VCaP (cell line): ENCODE measurements around the gene ALDH3A1.

ENCODE experiments used
- H3K27ac ChIP-seq: fragments of 450-650 bp; 2 replicates; pipeline ENCODE4 v1.5.1; 2017
- TF ChIP-seq, protein P1 (sequence below): fragments of 450-650 bp; conservative IDR thresholded peaks from 2 replicates; pipeline ENCODE4 v1.5.1; 2017; ENCODE audit warnings: mild to moderate bottlenecking, moderate library complexity

ALDH3A1 gene

GRCh38 chr17:19738757-19739156, 9.3 kb downstream of the ALDH3A1 start:
- no peak overlapping the region for H3K27ac ChIP-seq
- TF ChIP-seq, protein P1, sequence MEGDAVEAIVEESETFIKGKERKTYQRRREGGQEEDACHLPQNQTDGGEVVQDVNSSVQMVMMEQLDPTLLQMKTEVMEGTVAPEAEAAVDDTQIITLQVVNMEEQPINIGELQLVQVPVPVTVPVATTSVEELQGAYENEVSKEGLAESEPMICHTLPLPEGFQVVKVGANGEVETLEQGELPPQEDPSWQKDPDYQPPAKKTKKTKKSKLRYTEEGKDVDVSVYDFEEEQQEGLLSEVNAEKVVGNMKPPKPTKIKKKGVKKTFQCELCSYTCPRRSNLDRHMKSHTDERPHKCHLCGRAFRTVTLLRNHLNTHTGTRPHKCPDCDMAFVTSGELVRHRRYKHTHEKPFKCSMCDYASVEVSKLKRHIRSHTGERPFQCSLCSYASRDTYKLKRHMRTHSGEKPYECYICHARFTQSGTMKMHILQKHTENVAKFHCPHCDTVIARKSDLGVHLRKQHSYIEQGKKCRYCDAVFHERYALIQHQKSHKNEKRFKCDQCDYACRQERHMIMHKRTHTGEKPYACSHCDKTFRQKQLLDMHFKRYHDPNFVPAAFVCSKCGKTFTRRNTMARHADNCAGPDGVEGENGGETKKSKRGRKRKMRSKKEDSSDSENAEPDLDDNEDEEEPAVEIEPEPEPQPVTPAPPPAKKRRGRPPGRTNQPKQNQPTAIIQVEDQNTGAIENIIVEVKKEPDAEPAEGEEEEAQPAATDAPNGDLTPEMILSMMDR: no peak

DNA sequence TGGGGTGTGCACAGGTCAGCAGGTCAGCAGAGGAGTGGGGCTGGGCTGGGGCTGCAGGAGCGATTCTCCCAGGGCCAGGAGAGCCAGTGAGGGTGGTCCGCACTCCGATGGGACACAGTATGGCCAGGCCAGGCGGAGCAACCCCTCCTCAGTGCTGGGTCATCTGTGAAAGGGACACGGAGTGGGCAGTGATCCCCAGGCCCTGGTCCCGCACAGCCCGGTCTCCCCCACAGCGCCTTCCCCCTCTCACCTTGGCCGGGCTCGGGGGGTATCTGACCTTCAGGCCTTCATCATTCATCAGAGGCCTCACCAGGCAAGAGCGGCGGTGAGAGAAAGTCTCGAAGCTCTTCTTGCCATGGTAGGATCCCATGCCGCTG, 10.0 kb downstream of the ALDH3A1 start:
- H3K27ac ChIP-seq: no peak overlapping the region
- TF ChIP-seq, protein P1: no peak

DNA sequence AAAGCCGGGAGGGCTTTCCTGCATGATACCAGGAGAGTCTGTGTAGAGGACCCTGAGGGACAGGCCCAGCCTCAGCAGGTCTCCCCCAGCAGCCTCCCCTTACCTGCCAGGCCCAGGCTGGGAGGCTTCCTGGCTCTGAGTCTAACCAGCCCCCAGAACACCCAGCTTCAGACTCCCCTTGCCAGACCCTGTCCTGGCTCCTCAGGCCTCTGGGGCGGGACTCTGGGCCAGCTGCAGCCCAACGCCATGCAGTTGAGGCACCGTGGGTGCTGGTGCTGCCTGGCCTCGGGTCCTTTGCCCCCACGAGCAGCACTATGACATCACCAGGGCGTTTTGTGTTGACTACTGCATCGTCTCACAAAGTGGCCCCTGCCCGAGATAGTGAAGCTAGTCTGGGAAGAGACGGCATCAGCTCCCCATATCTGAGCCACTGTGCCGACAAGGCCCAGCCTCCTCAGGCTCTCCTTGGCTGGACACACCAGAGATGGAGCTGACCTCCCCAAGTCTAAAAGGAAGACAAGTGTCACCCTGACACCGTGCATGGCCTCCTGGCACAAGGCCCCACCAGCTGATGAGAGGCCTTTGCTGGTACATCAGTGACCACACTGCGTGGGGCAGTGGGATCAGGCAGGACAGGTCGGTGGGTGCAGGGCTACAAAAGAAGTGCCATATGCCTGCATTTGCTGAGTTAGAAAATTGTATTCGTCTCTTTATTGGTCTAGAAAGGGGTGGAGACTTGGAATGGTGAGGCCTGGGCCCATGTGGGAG, 10.6 kb downstream of the ALDH3A1 start:
- TF ChIP-seq, protein P1: no peak
- no peak overlapping the region for H3K27ac ChIP-seq

DNA sequence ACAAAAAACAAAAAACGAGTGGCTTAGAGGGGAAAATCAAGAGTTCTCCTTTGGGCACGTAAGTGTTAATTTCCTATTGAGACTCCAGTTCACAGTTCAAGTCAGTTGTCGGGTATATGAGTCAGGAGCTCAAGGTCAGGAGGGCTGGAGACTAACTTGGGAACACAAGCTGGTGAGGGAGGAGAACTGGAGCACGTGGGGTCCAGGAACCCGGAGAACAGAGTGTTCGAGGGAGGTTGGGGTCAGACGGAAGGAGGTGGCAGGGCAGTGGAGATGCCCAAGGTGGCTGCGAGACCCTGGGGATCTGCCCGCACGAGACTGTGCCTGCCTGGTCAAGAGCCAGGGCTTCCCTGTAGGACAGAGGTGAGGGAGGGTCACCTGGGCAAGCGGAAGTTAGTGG, 12.0 kb downstream of the ALDH3A1 start:
- TF ChIP-seq, protein P1: no peak
- H3K27ac ChIP-seq: no peak overlapping the region

- no peak overlapping the region for H3K27ac ChIP-seq
- TF ChIP-seq, protein P1: no peak
Measured at GRCh38 chr17:19733953-19734526, 14.1 kb downstream of the ALDH3A1 start.

DNA sequence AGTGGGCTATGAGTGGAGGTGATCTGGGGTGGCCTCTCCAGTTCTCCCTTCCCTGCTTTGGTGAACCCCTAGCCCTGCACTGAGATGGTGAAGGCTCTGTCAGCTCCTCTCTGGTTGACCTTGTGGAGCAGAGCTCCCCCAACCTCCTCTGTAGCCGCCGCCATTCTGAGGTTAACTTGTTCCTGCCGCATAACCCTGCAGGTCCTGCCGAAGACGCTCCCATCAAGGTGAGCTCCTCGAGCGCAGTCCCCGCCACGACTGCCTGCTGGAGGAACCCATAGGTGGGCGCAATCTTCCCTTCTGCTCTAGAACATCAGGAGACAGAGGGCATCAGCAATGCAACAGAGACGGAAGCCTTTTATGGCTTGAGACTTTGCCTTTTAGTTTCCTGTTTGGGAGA, 16.5 kb downstream of the ALDH3A1 start:
- H3K27ac ChIP-seq: no peak overlapping the region
- TF ChIP-seq, protein P1: no peak

DNA sequence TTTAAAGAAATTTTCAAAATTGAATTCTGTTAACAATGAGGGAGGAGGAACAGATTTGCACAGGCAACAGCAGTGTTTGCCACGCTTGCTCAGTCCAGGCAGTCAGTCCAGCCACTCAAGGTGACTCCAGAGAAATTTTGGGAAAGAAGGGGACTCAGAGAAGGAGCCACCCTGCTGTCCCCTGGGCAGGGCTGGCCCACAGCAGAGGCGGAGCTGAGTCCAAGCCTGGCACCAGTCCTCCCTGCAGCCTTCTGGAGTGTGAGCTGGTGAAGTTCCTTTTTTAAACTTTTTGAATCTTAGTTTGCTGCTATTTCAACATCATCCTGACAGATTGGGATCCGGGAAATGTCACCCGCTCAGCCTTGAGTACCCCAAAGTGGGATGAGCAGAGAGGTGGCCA, 17.3 kb downstream of the ALDH3A1 start:
- TF ChIP-seq, protein P1: no peak
- H3K27ac ChIP-seq: no peak overlapping the region
